Erythroblast (primary cell): ENCODE results near the gene GTF2F2.

Source experiments
- GATA1 ChIP-seq: IDR thresholded peaks from 2 replicates; pipeline ENCODE4 v1.6.1; 2011; ENCODE audit warnings: low read depth, mild to moderate bottlenecking, control low read depth, low read length, moderate library complexity
- POLR2A ChIP-seq: IDR thresholded peaks from 2 replicates; pipeline ENCODE4 v1.6.1; 2011; ENCODE audit warnings: mild to moderate bottlenecking, low read length

- TF ChIP-seq POLR2A (no peak), GATA1 (no peak)
Observed at GRCh38 chr13:45073809-45074208, 46.5 kb upstream of the GTF2F2 start.
